Measurements from ENCODE around the gene GPSM3.

Gene GPSM3

DNA sequence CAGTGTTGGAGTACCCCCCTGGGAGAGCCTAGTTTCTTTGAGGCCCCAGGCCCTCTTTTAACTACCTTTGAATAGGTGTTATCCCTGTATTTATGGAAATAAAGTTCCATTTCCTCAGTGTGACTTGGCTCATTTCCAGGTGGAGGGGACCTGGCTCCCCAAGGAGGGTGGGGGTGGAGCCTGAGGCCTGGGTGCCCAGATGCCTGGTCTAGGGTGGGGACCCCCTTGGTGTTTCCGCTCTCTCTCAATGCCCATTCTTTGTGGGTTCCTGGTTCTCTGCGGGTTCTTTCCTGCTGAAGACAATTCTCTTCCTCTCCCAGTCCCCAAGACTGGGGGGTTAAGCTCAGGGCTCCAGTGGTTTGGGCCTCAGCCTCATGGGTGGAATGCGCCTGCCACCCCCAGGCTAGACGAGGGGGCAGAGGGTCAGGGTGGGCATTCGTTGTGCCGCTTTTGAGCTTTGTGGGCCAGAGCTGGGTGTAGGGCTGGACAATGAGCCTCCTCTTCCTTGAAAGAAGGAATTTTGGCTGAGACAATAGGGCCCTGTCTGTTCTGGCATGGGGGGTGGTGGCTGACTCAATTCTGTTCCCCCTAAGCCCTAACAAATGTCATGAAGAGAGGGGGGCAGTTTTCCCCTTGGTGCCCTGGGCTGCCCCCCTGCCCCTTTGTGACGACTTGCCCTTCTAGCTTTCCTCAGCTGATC lies 28.7 kb downstream of the GPSM3 start:
- no peak for DNase-seq (ENCODE audit: extremely low spot score)
- POLR2A ChIA-PET: interaction anchor here (3.1 kb wide), 1 partner anchor 13 kb away, joined by 19 read pairs; the partner anchor contains the start of gene AGPAT1
- CTCF ChIA-PET: no interaction called here
- no peak for TF ChIP-seq FOXK2 (IDR thresholded peaks at IDR 0.05)
- no peak for TF ChIP-seq FOXM1 (IDR thresholded peaks at IDR 0.05; ENCODE audit: borderline replicate concordance)
- no peak for TF ChIP-seq TARDBP (IDR thresholded peaks at IDR 0.05)
- TF ChIP-seq, protein P1, sequence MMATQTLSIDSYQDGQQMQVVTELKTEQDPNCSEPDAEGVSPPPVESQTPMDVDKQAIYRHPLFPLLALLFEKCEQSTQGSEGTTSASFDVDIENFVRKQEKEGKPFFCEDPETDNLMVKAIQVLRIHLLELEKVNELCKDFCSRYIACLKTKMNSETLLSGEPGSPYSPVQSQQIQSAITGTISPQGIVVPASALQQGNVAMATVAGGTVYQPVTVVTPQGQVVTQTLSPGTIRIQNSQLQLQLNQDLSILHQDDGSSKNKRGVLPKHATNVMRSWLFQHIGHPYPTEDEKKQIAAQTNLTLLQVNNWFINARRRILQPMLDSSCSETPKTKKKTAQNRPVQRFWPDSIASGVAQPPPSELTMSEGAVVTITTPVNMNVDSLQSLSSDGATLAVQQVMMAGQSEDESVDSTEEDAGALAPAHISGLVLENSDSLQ (IDR thresholded peaks at IDR 0.05): no peak
- TF ChIP-seq CTBP1 (IDR thresholded peaks at IDR 0.05; ENCODE audit: borderline replicate concordance): no peak
- no peak for TF ChIP-seq ELF4 (IDR thresholded peaks at IDR 0.05)

DNA sequence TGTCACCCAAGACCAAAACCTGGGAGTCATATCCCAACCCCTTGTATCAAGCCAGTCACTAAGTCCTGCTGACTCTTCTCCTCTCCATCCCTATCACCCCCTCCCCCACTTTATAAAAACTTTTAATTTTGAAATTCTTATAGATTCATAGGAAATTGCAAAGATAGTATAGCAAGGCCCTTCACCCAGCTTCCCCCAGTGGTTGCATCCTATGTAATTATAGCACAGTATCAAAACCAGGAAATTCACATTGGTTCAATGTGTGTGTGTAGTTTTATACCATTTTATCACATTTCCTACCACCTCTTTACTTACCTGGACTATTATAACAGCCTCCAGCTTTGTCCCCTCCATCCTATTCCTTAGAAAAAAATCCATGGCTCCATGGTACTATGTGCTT lies 34.4 kb downstream of the GPSM3 start:
- TF ChIP-seq SUZ12 (IDR thresholded peaks at IDR 0.05) (no peak), ELF4 (IDR thresholded peaks at IDR 0.05) (no peak), HDGF (IDR thresholded peaks at IDR 0.05; ENCODE audit: borderline replicate concordance) (no peak), NFRKB (IDR thresholded peaks at IDR 0.05) (no peak), L3MBTL2 (conservative IDR thresholded peaks at IDR 0.05) (no peak), CTBP1 (IDR thresholded peaks at IDR 0.05; ENCODE audit: borderline replicate concordance) (no peak), LEF1 (IDR thresholded peaks at IDR 0.05; ENCODE audit: borderline replicate concordance) (no peak), FOXM1 (IDR thresholded peaks at IDR 0.05; ENCODE audit: borderline replicate concordance) (no peak), ZNF384 (IDR thresholded peaks at IDR 0.05) (no peak), SP1 (IDR thresholded peaks at IDR 0.05) (no peak), BHLHE40 (IDR thresholded peaks at IDR 0.05; ENCODE audit: borderline replicate concordance) (no peak), ARNT (IDR thresholded peaks at IDR 0.05) (no peak), TARDBP (IDR thresholded peaks at IDR 0.05) (no peak)
- TF ChIP-seq, protein P1 (IDR thresholded peaks at IDR 0.05): no peak
- CTCF ChIA-PET: no interaction called here
- no peak for DNase-seq (ENCODE audit: extremely low spot score)
- POLR2A ChIA-PET: interaction anchor here (1.3 kb wide), 1 partner anchor 19 kb away, joined by 3 read pairs; no protein-coding TSS in a partner anchor

DNA sequence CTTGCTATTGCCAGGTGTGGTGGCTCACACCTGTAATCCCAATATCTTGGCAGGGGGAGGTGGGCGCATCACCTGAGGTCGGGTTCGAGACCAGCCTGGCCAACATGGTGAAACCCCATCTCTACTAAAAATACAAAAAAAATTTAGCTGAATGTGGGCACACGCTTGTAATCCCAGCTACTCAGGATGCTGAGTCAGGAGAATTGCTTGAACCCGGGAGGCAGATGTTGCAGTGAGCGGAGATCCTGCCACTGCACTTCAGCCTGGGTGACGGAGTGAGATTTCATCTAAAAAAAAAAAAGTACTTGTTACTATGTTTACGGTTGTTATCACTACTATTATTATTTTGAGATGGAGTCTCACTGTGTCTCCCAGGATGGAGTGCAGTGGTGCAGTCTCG lies 35.6 kb downstream of the GPSM3 start:
- TF ChIP-seq FOXK2 (IDR thresholded peaks at IDR 0.05): no peak
- no peak for TF ChIP-seq CTBP1 (IDR thresholded peaks at IDR 0.05; ENCODE audit: borderline replicate concordance)
- no peak for TF ChIP-seq TARDBP (IDR thresholded peaks at IDR 0.05)
- TF ChIP-seq FOXA1 (IDR thresholded peaks at IDR 0.05): no peak
- TF ChIP-seq NFRKB (IDR thresholded peaks at IDR 0.05): no peak
- no peak for TF ChIP-seq L3MBTL2 (conservative IDR thresholded peaks at IDR 0.05)
- TF ChIP-seq BHLHE40 (IDR thresholded peaks at IDR 0.05; ENCODE audit: borderline replicate concordance): no peak
- no peak for TF ChIP-seq ZNF384 (IDR thresholded peaks at IDR 0.05)
- no peak for TF ChIP-seq ELF4 (IDR thresholded peaks at IDR 0.05)
- TF ChIP-seq, protein P1 (IDR thresholded peaks at IDR 0.05): no peak
- no peak for TF ChIP-seq HDGF (IDR thresholded peaks at IDR 0.05; ENCODE audit: borderline replicate concordance)
- no peak for TF ChIP-seq FOXM1 (IDR thresholded peaks at IDR 0.05; ENCODE audit: borderline replicate concordance)
- no peak for TF ChIP-seq LEF1 (IDR thresholded peaks at IDR 0.05; ENCODE audit: borderline replicate concordance)
- TF ChIP-seq SP1 (IDR thresholded peaks at IDR 0.05): no peak
- TF ChIP-seq SUZ12 (IDR thresholded peaks at IDR 0.05): no peak
- TF ChIP-seq ARNT (IDR thresholded peaks at IDR 0.05): no peak
- CTCF ChIA-PET: no interaction called here
- DNase-seq (ENCODE audit: extremely low spot score): no peak
- POLR2A ChIA-PET: no interaction called here

DNA sequence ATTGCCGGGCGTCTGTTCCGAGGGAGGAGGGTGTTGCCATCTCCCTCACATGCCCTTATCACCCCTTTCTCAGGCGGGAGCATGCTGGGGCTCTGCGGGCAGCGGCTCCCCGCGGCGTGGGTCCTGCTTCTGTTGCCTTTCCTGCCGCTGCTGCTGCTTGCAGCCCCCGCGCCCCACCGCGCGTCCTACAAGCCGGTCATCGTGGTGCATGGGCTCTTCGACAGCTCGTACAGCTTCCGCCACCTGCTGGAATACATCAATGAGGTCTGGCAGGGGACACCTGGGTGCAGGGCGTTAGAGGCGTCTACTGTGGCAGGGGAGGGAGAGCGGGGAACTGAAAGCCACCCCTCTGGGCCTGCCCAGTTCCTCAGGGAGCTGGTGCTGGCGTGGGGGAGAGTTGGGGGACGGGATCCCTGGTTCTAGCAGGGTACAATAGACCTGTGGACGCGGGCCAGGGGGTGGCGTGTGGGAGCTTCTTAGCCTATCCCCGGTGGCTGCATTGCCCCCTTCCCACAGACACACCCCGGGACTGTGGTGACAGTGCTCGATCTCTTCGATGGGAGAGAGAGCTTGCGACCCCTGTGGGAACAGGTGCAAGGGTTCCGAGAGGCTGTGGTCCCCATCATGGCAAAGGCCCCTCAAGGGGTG lies 37.8 kb downstream of the GPSM3 start:
- TF ChIP-seq L3MBTL2 (conservative IDR thresholded peaks at IDR 0.05) (peak; percentile 55), ELF4 (IDR thresholded peaks at IDR 0.05) (no peak), FOXA1 (IDR thresholded peaks at IDR 0.05) (no peak), HDGF (IDR thresholded peaks at IDR 0.05; ENCODE audit: borderline replicate concordance) (no peak), SUZ12 (IDR thresholded peaks at IDR 0.05) (no peak)
- TF ChIP-seq, protein P1 (IDR thresholded peaks at IDR 0.05): no peak
- ChIA-PET CTCF (interaction anchor here (0.6 kb wide), 1 partner anchor 8 kb away, joined by 3 read pairs; no protein-coding TSS in a partner anchor), POLR2A (interaction anchor here (0.7 to 1.2 kb wide), 5 partner anchors 22 to 348 kb away, joined by 3 to 7 read pairs (median 3); partner anchors contain the start of genes AGPAT1, ATF6B and LSM2)
- DNase-seq (ENCODE audit: extremely low spot score): peak; percentile 72

Data from HEK293T (cell line).